Measurements from ENCODE around the gene ZNF860.
"Not testable (repeated sequence)": the region's sequence is repeated elsewhere in the genome, so short reads cannot be mapped to it uniquely, and the experiment has no call there.

Gene ZNF860

GRCh38 chr3:31962801-31963205 lies 18.7 kb upstream of the ZNF860 start:
- DNase-seq, result peak; percentile 34

- no peak for DNase-seq
Observed at GRCh38 chr3:31966978-31967591, 14.5 kb upstream of the ZNF860 start.

DNA sequence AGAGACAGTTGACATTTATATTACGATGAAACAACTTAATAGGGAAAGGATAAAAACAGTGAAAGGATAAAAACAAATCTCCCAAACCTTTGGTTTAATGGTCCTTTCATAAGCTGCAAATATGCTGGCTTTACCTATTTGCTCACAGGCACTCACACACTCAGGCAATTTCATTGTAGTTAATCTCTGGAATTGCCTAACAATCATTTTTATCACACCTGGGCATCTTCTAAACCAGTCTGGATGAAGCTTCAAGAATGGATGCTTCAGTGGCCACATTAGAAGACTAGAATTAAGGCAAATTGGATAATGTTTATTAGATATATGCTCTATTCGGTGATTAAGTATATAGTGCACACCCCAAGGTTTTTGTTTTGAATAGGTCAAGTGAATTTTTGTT lies 14.0 kb upstream of the ZNF860 start:
- DNase-seq, result no peak

DNA sequence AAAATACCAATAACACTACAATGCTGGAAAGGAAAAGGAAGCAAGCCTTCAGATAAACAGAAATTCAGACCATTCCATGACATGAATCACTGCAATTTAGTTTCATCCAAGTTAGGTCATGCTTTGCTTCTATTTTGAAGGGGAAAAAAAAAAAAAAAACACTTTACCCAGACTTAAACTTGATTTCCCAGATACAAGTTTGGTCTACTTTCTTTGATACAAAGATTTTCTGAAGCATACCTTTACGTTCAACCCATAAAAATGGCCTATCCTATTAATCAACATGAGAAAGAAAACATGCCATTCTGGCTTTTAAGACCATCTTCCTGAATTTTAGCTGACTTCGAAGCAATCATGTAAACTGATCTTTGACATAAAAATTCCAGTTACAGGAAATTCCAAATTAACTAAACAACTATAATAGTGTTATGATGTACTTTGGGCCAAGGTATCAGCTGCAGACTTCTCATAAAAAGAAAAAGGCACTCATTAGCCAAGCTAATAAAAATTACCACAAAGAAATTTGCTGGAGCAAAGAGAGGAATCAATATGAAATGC lies 13.1 kb upstream of the ZNF860 start:
- DNase-seq, result no peak

- DNase-seq, result no peak
Observed at GRCh38 chr3:31968927-31969418, 12.6 kb upstream of the ZNF860 start.

GRCh38 chr3:31971607-31972006 lies 9.9 kb upstream of the ZNF860 start:
- DNase-seq, result no peak

- no peak for DNase-seq
Observed at GRCh38 chr3:31973081-31973480, 8.5 kb upstream of the ZNF860 start.

GRCh38 chr3:31973837-31974236 lies 7.7 kb upstream of the ZNF860 start:
- no peak for DNase-seq

DNA sequence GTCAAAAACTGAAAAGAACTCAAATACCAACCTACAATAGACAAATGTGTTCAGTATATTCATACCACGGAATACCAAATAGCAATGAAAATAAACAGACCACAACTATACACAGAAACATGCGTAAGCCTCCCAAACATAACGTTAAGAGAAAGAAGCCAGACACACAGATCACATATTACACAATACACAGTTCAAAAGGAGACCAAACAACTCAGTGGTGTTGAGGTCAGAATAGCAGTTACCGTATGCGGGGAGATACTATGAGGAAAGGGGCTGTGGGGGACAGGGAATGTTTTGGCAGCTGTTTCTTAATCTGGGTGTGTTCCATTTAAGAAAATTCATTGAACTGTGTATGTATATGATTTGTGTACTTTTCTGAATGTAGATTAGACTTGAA lies 7.1 kb upstream of the ZNF860 start:
- no peak for DNase-seq

DNA sequence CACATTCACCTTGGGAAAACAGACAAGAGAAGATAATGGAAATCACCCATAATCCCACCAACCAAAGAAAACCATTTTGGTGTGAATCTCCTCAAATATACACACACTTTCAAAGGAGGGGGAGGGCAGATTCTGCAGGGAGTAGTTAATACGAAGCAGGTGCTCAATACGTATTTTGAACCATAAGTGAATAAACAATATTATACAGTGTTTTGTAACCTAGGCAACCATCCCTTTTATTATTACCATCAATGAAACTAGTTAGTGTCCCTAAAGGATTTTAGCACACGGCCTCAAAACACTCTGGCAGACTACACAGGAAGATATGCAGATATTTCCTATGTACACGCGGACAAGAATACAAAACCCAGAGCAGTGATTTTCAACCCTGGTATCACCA lies 6.6 kb upstream of the ZNF860 start:
- DNase-seq, result no peak

DNA sequence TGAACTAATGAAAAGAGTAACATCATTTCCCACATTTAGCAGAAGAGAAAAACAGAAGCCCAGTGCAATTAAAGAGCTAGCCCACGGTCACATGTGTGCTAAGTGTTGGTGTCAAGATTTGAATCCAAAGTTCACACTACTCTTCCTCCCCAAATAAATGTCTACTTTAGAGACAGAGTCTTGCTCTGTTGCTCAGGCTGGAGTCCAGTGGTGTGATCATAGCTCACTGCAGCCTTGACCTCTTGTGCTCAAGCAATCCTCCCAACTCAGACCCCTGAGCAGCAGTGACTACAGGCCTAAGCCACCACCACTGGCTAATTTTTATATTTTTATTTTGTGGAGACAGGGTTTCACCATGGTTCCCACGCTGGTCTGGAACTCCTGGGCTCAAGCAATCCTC lies 5.2 kb upstream of the ZNF860 start:
- DNase-seq, result no peak

GRCh38 chr3:31977736-31978135 lies 3.8 kb upstream of the ZNF860 start:
- DNase-seq, result no peak

GRCh38 chr3:31978553-31978952 lies 3.0 kb upstream of the ZNF860 start:
- no peak for DNase-seq

- peak; percentile 76 for DNase-seq
Observed at GRCh38 chr3:31979001-31979697, 2.4 kb upstream of the ZNF860 start.

GRCh38 chr3:31980530-31981205 lies 882 bp upstream of the ZNF860 start:
- DNase-seq, result peak; percentile 61

DNA sequence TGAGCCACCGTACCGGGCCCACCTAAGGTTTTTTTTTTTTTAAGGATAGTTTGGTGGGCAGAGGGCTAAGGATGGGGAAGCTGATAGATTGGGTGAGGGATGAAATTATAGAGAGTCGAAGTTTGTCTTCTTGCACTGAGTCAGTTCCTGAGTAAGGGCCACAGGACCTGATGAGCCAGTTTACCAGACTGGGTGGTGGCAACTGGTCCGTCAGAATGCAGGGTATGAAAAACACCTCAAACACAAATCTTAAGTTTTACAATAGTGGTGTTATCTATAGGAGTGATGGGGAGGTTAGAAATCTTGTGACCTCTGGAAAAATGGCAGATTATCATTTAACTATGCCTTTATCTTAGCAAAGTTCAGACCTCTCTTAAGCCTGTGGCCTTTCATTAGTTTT lies 2.8 kb downstream of the ZNF860 start:
- no peak for DNase-seq

DNA sequence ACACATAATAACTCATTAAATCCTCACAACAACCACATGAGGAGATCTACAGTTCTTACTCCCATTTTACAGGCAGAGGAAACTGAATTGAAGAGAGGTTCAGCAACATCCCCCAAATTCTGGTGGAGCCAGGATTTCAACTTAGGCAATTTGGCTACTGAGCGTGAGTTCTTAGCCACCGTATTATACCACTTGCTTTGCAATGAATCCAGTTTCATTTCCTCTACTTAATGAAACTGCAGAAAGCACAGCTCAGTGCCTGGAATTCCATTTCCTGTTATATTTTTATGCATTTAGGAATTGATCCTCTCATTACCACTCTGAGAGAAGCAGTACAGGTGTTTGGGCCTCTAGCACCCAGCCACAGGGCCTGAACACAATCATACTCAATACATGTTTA lies 4.3 kb downstream of the ZNF860 start:
- DNase-seq, result no peak

GRCh38 chr3:31988271-31988670 lies 6.7 kb downstream of the ZNF860 start:
- DNase-seq, result no peak

DNA sequence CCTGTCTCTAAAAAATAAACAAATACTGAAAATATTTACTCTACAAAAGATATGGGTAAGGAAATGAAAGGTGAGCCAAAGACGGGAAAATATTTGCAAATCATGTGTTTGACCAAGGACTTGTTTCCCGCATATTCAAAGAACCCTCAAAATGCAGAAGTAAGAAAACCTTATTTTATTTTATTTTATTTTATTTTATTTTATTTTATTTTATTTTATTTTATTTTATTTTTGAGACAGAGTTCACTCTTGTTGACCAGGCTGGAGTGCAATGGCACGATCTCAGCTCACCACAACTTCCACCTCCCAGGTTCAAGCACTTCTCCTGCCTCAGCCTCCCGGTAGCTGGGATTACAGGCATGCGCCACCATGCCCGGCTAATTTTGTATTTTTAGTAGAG lies 11.4 kb downstream of the ZNF860 start:
- DNase-seq, result not testable (repeated sequence)

DNA sequence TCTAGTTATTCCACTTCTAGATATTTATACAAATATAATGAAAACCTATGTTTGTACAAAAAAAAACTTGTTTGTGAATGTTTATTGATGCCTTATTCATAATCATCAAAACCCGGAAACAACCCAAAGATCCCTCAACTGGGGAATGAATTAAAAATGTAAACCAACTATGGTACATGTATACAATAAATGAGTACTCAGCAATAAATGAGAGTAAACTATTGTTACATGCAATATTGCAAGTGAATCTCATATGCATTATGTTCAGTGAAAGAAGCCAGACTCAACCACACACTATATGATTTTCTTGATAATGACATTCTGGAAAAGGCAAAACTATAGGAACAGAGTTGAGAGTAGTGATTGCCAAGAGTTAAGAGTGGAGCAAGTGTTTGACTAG lies 12.3 kb downstream of the ZNF860 start:
- DNase-seq, result no peak

- DNase-seq, result not testable (repeated sequence)
Observed at GRCh38 chr3:31995026-31995425, 13.5 kb downstream of the ZNF860 start.

GRCh38 chr3:31996195-31996594 lies 14.6 kb downstream of the ZNF860 start:
- DNase-seq, result peak; percentile 52

- no peak for DNase-seq
Observed at GRCh38 chr3:31997500-31997899, 15.9 kb downstream of the ZNF860 start.

DNA sequence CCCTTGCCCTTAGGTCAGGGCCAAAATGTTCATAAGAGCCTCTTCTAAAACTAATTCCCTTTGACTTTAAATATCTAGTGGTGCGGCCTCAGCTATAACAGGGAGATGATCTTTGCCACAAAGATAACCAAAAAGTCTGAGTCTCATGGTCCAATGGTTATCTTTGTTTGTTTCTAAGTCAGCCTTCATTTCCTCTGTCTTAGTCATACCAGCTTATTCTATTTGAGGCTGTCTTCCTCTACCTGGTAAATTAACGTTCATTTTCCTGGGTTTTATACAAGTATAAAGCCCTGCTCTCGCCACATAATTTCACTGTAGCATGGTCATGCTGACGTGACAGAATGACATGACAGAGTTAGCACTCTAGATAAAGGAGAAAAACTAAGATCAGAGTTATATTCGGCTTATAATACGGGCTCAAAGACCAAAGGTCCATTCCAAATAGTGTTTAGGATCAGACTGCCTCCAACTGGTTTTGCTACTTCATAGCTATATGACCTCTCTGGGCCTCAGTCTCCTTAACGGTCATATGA lies 18.4 kb downstream of the ZNF860 start:
- DNase-seq, result peak; percentile 18
